GM10266 (cell line): ENCODE results near the gene FAM47B.

Experiments
- DNase-seq: peaks from one replicate; pipeline ENCODE4 v3.0.0; 2012; ENCODE audit errors: extremely low spot score
- CTCF ChIP-seq: IDR thresholded peaks from 2 replicates; pipeline ENCODE4 v1.5.1; 2012; ENCODE audit warnings: mild to moderate bottlenecking, low read depth; ENCODE audit not compliant: control insufficient read depth, insufficient read depth; ENCODE audit errors: missing control alignments

The FAM47B gene

GRCh38 chrX:34917146-34917545, 25.4 kb upstream of the FAM47B start:
- no peak for DNase-seq
- TF ChIP-seq CTCF: no peak

- no peak for DNase-seq
- no peak for TF ChIP-seq CTCF
Observed at GRCh38 chrX:34918091-34918736, 24.4 kb upstream of the FAM47B start.

- no peak for TF ChIP-seq CTCF
- DNase-seq: no peak
Observed at GRCh38 chrX:34918856-34919255, 23.7 kb upstream of the FAM47B start.

GRCh38 chrX:34927866-34928265, 14.7 kb upstream of the FAM47B start:
- TF ChIP-seq CTCF: no peak
- DNase-seq: no peak

GRCh38 chrX:34943235-34943634, 639 bp downstream of the FAM47B start:
- TF ChIP-seq CTCF: no peak
- DNase-seq: no peak

- DNase-seq: no peak
- TF ChIP-seq CTCF: no peak
Observed at GRCh38 chrX:34956916-34957315, 14.3 kb downstream of the FAM47B start.

- no peak for DNase-seq
- no peak for TF ChIP-seq CTCF
Observed at GRCh38 chrX:34961662-34962061, 19.1 kb downstream of the FAM47B start.
